ENCODE measurements around the gene TRABD2B. TPM values are rescaled to one million over a fixed set of nuclear protein-coding genes. Genes with fewer than 3 reads are reported as not detected.

TRABD2B gene
- total RNA-seq, 1 experiment from 2014 or later: not detected

DNA sequence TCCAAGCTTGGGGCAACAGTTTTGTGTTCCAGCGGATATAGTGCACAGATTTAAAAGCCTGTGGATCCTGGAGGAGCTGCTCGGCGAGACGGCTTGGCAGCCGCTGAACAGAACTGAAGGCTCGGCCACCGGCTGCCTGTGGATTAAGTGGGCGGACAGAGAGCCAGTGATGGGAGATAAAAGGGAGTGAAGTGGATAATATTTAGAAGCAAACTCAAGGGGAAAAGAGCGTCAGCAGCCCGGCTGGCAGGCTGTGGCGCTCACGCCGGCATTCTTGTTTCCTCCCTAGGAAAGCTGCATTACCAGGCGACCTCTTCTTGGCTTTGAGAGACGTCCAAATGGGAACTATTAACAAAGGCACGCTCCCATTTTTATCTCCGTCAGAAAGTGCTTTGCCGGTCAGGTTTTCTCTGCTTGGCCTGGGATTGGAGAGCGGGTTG lies 10.4 kb downstream of the TRABD2B start:
- DNase-seq (ENCODE audit: low spot score): peak; percentile 34
- H3K27me3 ChIP-seq (replicated peaks; ENCODE audit: insufficient read depth, low read depth, low read length, poor library complexity): peaks cover 53% of the 10 kb centered on the region
- H3K27ac ChIP-seq (ENCODE audit: low read depth, low read length, poor library complexity, severe bottlenecking): no peak overlapping the region
- no peaks in the 10 kb centered on the region for H3K36me3 ChIP-seq (ENCODE audit: insufficient read depth, low read length, poor library complexity, severe bottlenecking)
- H3K4me1 ChIP-seq (ENCODE audit: insufficient read depth, low read length, poor library complexity, severe bottlenecking): peaks cover 3% of the 10 kb centered on the region
- H3K9me3 ChIP-seq (ENCODE audit: low read depth, low read length, poor library complexity, severe bottlenecking): no peaks in the 10 kb centered on the region
- H3K4me3 ChIP-seq (ENCODE audit: low read depth, low read length, poor library complexity, severe bottlenecking): no peak overlapping the region
- no TSS peak for BruUV-seq (replicated peaks)
- ChIA-PET CTCF (interaction anchor here (0.6 to 0.8 kb wide), 2 partner anchors 10 to 12 kb away, joined by 3 to 8 read pairs; no protein-coding TSS in a partner anchor), POLR2A (ENCODE audit: low non-redundant PET) (no interaction called here)
- intact Hi-C loops (cut with micrococcal nuclease; ENCODE audit: unreplicated experiment): no loop called here
- TF ChIP-seq CTCF (conservative IDR thresholded peaks at IDR 0.05; ENCODE audit: low read depth, low read length) (no peak), EZH2 (IDR thresholded peaks at IDR 0.05; ENCODE audit: borderline replicate concordance, low read depth, low read length, poor library complexity, severe bottlenecking) (no peak)

DNA sequence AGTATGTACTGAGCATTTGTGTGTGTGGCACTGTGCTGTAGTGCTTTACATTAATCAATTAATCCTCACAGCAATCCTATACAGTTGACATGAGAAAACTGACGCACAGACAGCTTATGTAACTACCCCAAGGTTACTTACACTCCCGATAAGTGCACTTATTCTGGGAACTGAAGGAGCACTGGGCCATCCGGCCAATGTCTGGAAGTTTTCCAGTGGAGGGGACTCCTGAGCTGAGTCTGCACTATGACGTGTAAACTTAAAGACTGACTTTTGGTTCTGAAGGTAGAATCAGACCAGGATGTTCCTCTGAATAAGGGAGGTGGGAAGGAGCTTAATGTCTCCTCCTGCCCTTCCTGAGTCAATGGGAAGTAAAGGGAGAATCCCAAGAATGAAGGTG lies 12.2 kb downstream of the TRABD2B start:
- TF ChIP-seq EZH2 (IDR thresholded peaks at IDR 0.05; ENCODE audit: borderline replicate concordance, low read depth, low read length, poor library complexity, severe bottlenecking) (no peak), CTCF (conservative IDR thresholded peaks at IDR 0.05; ENCODE audit: low read depth, low read length) (no peak)
- H3K27me3 ChIP-seq (replicated peaks; ENCODE audit: insufficient read depth, low read depth, low read length, poor library complexity): peaks cover 51% of the 10 kb centered on the region
- H3K36me3 ChIP-seq (ENCODE audit: insufficient read depth, low read length, poor library complexity, severe bottlenecking): no peaks in the 10 kb centered on the region
- H3K9me3 ChIP-seq (ENCODE audit: low read depth, low read length, poor library complexity, severe bottlenecking): no peaks in the 10 kb centered on the region
- intact Hi-C loops (cut with micrococcal nuclease; ENCODE audit: unreplicated experiment): no loop called here
- ChIA-PET CTCF (no interaction called here), POLR2A (ENCODE audit: low non-redundant PET) (no interaction called here)
- H3K4me1 ChIP-seq (ENCODE audit: insufficient read depth, low read length, poor library complexity, severe bottlenecking): no peaks in the 10 kb centered on the region
- no TSS peak for BruUV-seq (replicated peaks)
- no peak for DNase-seq (ENCODE audit: low spot score)
- no peak overlapping the region for H3K4me3 ChIP-seq (ENCODE audit: low read depth, low read length, poor library complexity, severe bottlenecking)
- H3K27ac ChIP-seq (ENCODE audit: low read depth, low read length, poor library complexity, severe bottlenecking): no peak overlapping the region

GRCh38 chr1:47984175-47984789 lies 12.9 kb downstream of the TRABD2B start:
- no peaks in the 10 kb centered on the region for H3K4me1 ChIP-seq (ENCODE audit: insufficient read depth, low read length, poor library complexity, severe bottlenecking)
- ChIA-PET CTCF (no interaction called here), POLR2A (ENCODE audit: low non-redundant PET) (no interaction called here)
- intact Hi-C loops (cut with micrococcal nuclease; ENCODE audit: unreplicated experiment): no loop called here
- no peak for TF ChIP-seq CTCF (conservative IDR thresholded peaks at IDR 0.05; ENCODE audit: low read depth, low read length)
- TF ChIP-seq EZH2 (IDR thresholded peaks at IDR 0.05; ENCODE audit: borderline replicate concordance, low read depth, low read length, poor library complexity, severe bottlenecking): no peak
- H3K27me3 ChIP-seq (replicated peaks; ENCODE audit: insufficient read depth, low read depth, low read length, poor library complexity): peaks cover 44% of the 10 kb centered on the region
- no peaks in the 10 kb centered on the region for H3K9me3 ChIP-seq (ENCODE audit: low read depth, low read length, poor library complexity, severe bottlenecking)
- H3K27ac ChIP-seq (ENCODE audit: low read depth, low read length, poor library complexity, severe bottlenecking): no peak overlapping the region
- H3K36me3 ChIP-seq (ENCODE audit: insufficient read depth, low read length, poor library complexity, severe bottlenecking): no peaks in the 10 kb centered on the region
- DNase-seq (ENCODE audit: low spot score): no peak
- BruUV-seq (replicated peaks): no TSS peak
- H3K4me3 ChIP-seq (ENCODE audit: low read depth, low read length, poor library complexity, severe bottlenecking): no peak overlapping the region

Data from A673 (cell line).